Cardiac muscle cell (in vitro differentiated cells and primary cell): ENCODE measurements around the gene NOP56. TPM values are rescaled to one million over a fixed set of nuclear protein-coding genes. Genes with fewer than 3 reads are reported as not detected.
A peak's percentile ranks its signal among the peaks of the same experiment; 100 is the strongest.
"Not testable (repeated sequence)": the region's sequence is repeated elsewhere in the genome, so short reads cannot be mapped to it uniquely, and the experiment has no call there.

Source experiments
- DNase-seq, 2 donors: peaks; one replicate each; pipeline versions ENCODE4 v3.0.0 to v3.0.0-alpha.2; 2010 to 2017; ENCODE audit warnings: low read depth in 1 of 2, low spot score in 1 of 2
- H3K27ac ChIP-seq: fragments of 200-600 bp; sonication (generic); 2 replicates; pipeline ENCODE4 v1.5.1; 2016
- H3K27me3 ChIP-seq: fragments of 200-600 bp; sonication (generic); 2 replicates; pipeline ENCODE4 v1.6.0; 2016; ENCODE audit warnings: control low read depth
- H3K36me3 ChIP-seq: fragments of 200-600 bp; sonication (generic); 2 replicates; pipeline ENCODE4 v1.5.1; 2016; ENCODE audit warnings: control low read depth
- H3K4me1 ChIP-seq: fragments of 200-600 bp; sonication (generic); 2 replicates; pipeline ENCODE4 v1.8.1; 2017; ENCODE audit warnings: low read depth, mild to moderate bottlenecking, mixed run types
- H3K4me3 ChIP-seq: fragments of 200-600 bp; sonication (generic); 2 replicates; pipeline ENCODE4 v1.5.1; 2016; ENCODE audit warnings: mild to moderate bottlenecking
- H3K9me3 ChIP-seq: fragments of 200-600 bp; sonication (generic); 2 replicates; pipeline ENCODE4 v1.5.1; 2017; ENCODE audit warnings: low read depth, mild to moderate bottlenecking, control low read depth
- polyA plus RNA-seq: library from polyadenylated mRNA; unstranded; fragments of >200 nt; fragmentation: Nextera tagmentation; extraction: Ambion mirVana; gene quantifications from 2 replicates; pipeline ENCODE4 v1.2.1, GENCODE V29; 2016
- total RNA-seq: library from RNA; depleted of rRNA; stranded (reverse); fragments of >200 nt; gene quantifications from 2 replicates; pipeline ENCODE4 v1.2.3, GENCODE V29; 2016
- TF ChIP-seq, protein P1 (sequence below): IDR thresholded peaks from 2 replicates; pipeline ENCODE4 v1.5.1; 2012; ENCODE audit warnings: low read depth, mild to moderate bottlenecking, low read length

Gene NOP56
- total and polyA plus RNA-seq, 2 experiments from 2014 or later: 140 to 262 TPM

DNA sequence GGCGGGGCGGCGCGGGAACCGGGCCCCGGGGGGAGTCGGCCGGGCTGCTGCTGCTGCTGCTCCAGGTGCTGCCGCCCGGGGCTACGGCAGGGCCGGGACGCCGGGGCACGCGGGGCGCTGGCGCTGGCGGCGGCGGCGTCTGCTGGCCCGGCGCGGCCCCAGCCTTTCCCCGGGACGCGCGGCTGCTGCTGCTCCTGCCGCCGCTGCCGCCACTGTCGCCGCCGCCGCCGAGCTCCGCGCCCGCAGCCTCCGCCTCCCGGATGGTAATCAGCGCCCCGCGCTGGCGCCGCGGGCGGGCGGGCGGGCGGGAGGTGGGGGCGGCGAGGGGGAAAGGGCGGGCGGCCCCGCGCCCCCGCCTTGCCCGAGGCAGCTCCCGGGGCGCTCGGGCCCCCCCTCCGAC lies 40.5 kb downstream of the NOP56 start:
- DNase-seq: peak; percentile 5 to 58
- H3K27ac ChIP-seq: no peak overlapping the region
- TF ChIP-seq, protein P1, sequence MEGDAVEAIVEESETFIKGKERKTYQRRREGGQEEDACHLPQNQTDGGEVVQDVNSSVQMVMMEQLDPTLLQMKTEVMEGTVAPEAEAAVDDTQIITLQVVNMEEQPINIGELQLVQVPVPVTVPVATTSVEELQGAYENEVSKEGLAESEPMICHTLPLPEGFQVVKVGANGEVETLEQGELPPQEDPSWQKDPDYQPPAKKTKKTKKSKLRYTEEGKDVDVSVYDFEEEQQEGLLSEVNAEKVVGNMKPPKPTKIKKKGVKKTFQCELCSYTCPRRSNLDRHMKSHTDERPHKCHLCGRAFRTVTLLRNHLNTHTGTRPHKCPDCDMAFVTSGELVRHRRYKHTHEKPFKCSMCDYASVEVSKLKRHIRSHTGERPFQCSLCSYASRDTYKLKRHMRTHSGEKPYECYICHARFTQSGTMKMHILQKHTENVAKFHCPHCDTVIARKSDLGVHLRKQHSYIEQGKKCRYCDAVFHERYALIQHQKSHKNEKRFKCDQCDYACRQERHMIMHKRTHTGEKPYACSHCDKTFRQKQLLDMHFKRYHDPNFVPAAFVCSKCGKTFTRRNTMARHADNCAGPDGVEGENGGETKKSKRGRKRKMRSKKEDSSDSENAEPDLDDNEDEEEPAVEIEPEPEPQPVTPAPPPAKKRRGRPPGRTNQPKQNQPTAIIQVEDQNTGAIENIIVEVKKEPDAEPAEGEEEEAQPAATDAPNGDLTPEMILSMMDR: no peak

DNA sequence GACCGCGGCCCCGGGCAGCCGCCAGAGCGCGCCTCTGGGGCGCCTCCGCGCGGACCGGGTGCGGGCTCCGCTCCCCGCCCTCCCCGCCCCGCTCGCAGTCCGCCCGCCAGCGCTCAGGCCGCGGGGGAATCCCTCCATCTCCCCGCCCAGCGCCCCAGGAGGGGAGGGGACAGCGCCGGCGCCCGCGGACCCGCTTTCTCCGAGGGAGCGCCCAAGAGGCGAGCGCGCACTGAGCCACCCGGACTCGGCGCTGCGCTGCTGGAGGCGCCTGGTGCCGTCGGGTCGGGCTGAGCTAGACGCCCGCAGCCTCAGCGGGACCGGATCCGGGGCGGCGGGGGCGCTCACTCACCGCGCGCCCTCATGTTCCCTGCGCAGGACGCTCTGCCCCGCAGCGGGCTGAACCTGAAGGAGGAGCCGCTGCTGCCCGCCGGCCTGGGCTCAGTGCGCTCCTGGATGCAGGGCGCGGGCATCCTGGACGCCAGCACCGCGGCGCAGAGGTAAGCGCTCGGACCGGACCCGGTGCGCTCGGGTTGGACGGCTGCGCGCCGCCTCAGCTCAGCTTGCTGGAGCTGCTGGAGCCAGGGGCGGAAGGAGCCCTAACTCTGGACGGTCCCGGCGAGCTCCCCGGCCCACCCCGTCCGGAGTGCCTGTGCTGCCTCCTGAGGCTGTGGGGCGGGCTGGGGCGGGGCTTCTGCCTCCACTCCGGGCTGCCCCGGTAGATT lies 41.0 kb downstream of the NOP56 start:
- Histone ChIP-seq H3K4me1 (no peaks in the 10 kb centered on the region), H3K27me3 (peaks cover 83% of the 10 kb centered on the region)

More for the DNA sequence above, 40.5 kb downstream of the NOP56 start:
- H3K36me3 ChIP-seq: no peaks in the 10 kb centered on the region
- no peaks in the 10 kb centered on the region for H3K4me1 ChIP-seq
- peak overlapping the region; percentile 39 for H3K4me3 ChIP-seq
- H3K27me3 ChIP-seq: peaks cover 85% of the 10 kb centered on the region
- H3K9me3 ChIP-seq: no peaks in the 10 kb centered on the region

DNA sequence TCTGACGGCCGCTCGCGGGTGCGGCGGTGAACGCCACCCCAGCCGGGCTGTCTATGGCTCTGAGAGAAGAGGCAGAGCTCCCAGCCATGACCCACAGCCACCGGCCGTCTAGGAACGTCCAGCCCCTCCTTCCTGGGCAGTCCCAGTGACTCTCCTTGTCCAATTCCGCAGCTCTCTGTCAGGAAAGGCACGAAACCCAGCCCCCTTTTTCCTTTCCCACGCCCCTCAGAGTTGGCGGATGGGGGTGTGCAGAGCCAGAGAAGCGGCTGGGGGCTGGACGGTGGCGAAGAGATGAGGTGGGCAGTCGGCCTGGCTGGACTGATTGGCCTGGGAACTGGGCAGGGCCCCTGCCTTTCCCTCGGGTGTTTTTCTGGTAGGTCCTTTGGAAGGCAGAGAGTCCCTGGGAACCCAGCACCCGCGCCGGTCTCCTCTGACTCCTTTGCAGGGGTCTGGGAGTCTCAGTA lies 41.6 kb downstream of the NOP56 start:
- Histone ChIP-seq H3K36me3 (no peaks in the 10 kb centered on the region), H3K27me3 (peaks cover 82% of the 10 kb centered on the region), H3K27ac (no peak overlapping the region), H3K9me3 (no peaks in the 10 kb centered on the region), H3K4me1 (no peaks in the 10 kb centered on the region), H3K4me3 (peak overlapping the region; percentile 39)
- TF ChIP-seq, protein P1: no peak
- DNase-seq: peak in 1 of 2 donors; percentile 13

More for the DNA sequence above, 41.0 kb downstream of the NOP56 start:
- Histone ChIP-seq H3K4me3 (peak overlapping the region; percentile 39), H3K9me3 (no peaks in the 10 kb centered on the region), H3K36me3 (no peaks in the 10 kb centered on the region), H3K27ac (no peak overlapping the region)
- TF ChIP-seq, protein P1: no peak
- DNase-seq: peak; percentile 30 to 56

DNA sequence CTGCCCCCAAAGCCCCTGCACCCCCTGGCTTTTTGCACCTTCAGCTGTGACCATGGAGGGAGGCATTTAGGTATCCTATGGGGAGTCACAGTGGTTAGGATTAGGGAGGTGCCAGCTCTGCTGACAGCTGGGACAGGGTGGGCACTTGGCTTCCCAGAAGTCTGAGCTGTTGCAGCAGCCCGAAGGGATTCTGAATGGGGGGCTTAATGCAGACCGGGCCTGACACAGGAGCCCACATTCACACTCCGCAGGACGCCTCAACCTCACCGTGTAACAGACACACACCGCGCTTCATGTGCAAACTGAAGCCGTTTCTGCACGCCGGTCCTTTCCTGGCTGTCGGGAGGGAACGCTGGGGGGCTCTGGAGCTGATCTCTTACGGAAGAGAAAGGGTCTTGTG lies 42.1 kb downstream of the NOP56 start:
- Histone ChIP-seq H3K4me3 (no peak overlapping the region), H3K27me3 (peaks cover 77% of the 10 kb centered on the region), H3K9me3 (no peaks in the 10 kb centered on the region), H3K27ac (no peak overlapping the region), H3K4me1 (no peaks in the 10 kb centered on the region), H3K36me3 (no peaks in the 10 kb centered on the region)
- DNase-seq: no peak
- TF ChIP-seq, protein P1: no peak

DNA sequence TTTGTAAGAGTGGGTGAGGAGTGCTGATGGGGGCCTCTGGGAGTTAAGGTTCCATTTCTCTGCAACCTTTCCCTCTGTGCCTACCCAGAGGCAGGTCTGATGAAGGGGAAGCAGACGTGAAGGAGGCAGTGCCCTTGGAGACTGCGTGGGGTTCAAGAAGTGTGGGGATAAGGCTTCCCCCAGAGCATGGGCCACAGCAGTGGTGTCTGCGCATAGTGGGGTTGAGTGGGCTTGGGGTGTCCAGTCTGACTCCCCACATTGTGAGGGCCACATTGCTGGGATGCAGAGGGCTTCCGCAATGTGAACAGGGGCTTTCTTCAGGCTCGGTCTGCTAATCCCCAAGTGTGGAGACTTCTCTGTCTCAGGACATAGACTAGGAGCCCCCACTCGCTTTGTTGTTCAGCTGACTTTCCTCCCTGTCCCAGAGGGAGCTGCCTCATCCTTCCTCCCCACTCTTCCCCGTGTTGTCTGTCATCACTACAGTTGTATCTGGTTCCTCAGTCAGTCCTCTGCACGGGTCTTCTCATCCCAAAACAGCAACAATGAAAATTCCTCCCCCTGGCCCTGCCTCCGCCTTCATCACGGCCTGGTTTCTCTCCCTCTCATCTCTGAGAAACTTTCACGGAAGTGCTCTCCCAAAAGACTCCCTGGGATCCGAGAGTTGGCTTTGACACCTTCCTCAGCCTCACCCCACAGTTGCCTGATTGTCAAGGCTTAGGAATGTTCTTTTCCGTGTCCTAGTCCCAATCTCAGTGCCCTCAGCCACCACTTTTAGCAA lies 43.0 kb downstream of the NOP56 start:
- Histone ChIP-seq H3K36me3 (no peaks in the 10 kb centered on the region), H3K9me3 (no peaks in the 10 kb centered on the region), H3K4me1 (no peaks in the 10 kb centered on the region), H3K27me3 (peaks cover 76% of the 10 kb centered on the region), H3K4me3 (no peak overlapping the region), H3K27ac (no peak overlapping the region)
- no peak for DNase-seq
- TF ChIP-seq, protein P1: no peak

DNA sequence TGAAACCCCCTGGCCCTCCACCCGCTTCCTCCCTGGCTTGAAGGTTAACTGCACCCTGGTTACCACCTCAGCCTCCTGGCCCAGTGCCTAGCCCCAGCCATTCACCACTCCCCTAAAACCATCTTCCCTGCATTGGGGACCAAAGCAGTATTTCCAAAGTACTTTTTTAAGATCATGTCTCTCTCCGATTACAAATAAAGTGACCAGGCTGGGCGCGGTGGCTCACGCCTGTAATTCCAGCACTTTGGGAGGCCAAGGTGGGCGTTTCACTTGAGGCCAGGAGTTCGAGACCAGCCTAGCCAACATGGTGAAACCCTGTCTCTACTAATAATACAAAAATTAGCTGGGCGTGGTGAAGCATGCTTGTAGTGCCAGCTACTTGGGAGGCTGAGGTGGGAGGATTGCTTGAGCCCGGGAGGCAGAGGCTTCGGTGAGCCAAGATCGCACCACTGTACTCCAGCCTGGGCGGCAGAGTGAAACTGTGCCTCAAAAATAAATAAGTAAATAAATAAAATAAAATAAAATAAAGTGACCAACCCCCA lies 43.6 kb downstream of the NOP56 start:
- H3K9me3 ChIP-seq, H3K27ac ChIP-seq, H3K4me3 ChIP-seq, DNase-seq, H3K36me3 ChIP-seq, H3K4me1 ChIP-seq: not testable (repeated sequence)
- H3K27me3 ChIP-seq: peaks cover 76% of the 10 kb centered on the region
